Activated gamma-delta T cell treated with Interleukin-2 at 50 U/mL for 16 hours (primary cell): ENCODE data around the gene PLAC8.
"Not testable (repeated sequence)": the region's sequence is repeated elsewhere in the genome, so short reads cannot be mapped to it uniquely, and the experiment has no call there.

Source experiments
- DNase-seq: peaks from one replicate; pipeline ENCODE4 v3.0.0-alpha.2; 2020

PLAC8 gene

DNA sequence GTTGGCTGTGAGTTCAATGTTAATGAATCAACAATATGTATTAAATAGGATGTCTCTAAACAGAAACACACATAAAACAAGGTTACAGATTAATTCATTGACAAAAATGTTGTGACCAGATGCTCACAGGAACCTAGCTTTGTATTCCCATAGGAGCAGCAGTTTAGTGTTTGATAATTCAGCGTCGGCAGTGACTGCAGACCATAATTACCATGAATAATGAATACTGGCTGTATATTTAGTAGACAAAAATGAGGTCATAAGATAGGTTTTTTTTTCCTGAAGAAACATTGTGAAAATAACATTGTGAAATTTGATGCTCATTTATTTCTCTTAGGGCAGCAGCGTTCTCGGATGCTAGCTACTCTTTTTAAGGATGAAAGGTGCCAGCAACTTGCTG, 51.8 kb downstream of the PLAC8 start:
- no peak for DNase-seq

GRCh38 chr4:83054928-83055327, 59.6 kb downstream of the PLAC8 start:
- DNase-seq, result no peak

GRCh38 chr4:83048781-83049180, 65.7 kb downstream of the PLAC8 start:
- DNase-seq, result not testable (repeated sequence)

GRCh38 chr4:83046693-83047473, 67.6 kb downstream of the PLAC8 start:
- no peak for DNase-seq

DNA sequence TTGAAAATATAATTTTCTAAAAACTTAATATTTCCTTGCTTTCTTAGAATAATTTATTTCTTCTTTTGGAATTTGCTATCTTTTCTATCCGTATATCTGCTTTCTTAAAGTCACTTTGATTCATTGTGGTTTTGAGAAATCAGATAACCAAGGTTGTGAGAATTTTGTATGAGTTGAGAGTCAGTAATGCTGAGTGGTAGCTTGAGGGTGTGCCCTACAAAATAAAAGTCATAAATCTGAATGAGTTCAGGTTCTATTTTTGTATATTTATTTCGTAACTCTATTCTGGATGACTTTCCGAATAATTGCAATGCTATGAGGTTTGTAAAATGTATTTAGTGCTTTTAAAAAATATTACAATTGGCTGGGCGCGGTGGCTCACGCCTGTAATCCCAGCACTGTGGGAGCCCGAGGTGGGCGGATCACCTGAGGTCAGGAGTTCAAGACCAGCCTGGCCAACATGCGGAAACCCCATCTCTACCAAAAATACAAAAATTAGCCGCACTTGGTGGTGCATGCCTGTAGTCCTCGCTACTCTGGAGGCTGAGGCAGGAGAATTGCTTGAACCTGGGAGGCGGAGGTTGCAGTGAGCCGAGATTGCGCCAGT, 70.6 kb downstream of the PLAC8 start:
- DNase-seq, result no peak

DNA sequence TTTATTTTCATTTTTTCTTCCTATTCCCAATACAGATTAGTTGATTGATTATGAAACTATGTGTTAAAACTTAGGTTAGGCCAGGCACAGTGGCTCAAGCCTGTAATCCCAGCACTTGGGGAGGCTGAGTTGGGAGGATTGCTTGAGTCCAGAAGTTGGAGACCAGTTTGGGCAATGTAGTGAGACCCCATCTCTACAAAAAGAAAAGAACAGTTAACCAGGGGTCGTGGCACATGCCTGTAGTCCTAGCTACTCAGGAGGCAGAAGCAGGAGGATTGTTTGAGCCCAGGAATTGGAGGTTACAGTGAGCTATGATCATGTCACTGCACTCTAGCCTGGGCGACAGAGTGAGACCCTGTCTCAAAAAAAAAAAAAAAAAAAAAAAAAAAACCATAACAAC, 71.4 kb downstream of the PLAC8 start:
- not testable (repeated sequence) for DNase-seq

GRCh38 chr4:83040269-83040668, 74.3 kb downstream of the PLAC8 start:
- no peak for DNase-seq
